K562 (cell line): Measurements from ENCODE around the gene APLNR. TPM values are rescaled to one million over a fixed set of nuclear protein-coding genes. Genes with fewer than 3 reads are reported as not detected.

ENCODE experiments used
- CBX5 ChIP-seq: IDR thresholded peaks from 2 replicates; pipeline ENCODE4 v1.6.1; 2014; ENCODE audit warnings: low read depth, borderline replicate concordance
- CLOCK ChIP-seq: fragments of 250-450 bp; sonication (Bioruptor Pico); IDR thresholded peaks from 2 replicates; pipeline ENCODE4 v1.4.0; 2020; ENCODE audit warnings: mild to moderate bottlenecking, moderate library complexity, borderline replicate concordance
- FOXK2 ChIP-seq, 2 experiments: fragments of 450-650 bp; IDR thresholded peaks in 1 of 2; conservative IDR thresholded peaks in 1 of 2; 2 replicates each; pipeline ENCODE4 v1.6.1; 2016; ENCODE audit warnings: low read depth in 2 of 2, mild to moderate bottlenecking in 1 of 2
- L3MBTL2 ChIP-seq: fragments of 450-650 bp; IDR thresholded peaks from 2 replicates; pipeline ENCODE4 v1.6.1; 2016; ENCODE audit warnings: mild to moderate bottlenecking, moderate library complexity
- NFIX ChIP-seq: fragments of 250-450 bp; sonication (Bioruptor Pico); IDR thresholded peaks from 2 replicates; pipeline ENCODE4 v1.4.0; 2020; ENCODE audit warnings: low read depth, mild to moderate bottlenecking, moderate library complexity
- NR2F6 ChIP-seq: fragments of 450-650 bp; formaldehyde crosslinking; IDR thresholded peaks from 2 replicates; pipeline ENCODE4 v1.4.0; 2020; ENCODE audit warnings: mild to moderate bottlenecking
- POLR2G ChIP-seq: fragments of 200-400 bp; formaldehyde crosslinking; IDR thresholded peaks from 2 replicates; pipeline ENCODE4 v1.6.1; 2017; ENCODE audit warnings: low read depth, mild to moderate bottlenecking, antibody characterized with exemption, low read length, moderate library complexity
- RNF2 ChIP-seq: sonication (generic); IDR thresholded peaks from 2 replicates; pipeline ENCODE4 v1.6.1; 2016
- SETDB1 ChIP-seq: IDR thresholded peaks from one replicate; pipeline ENCODE4 v1.6.1; 2012; ENCODE audit warnings: low read length, control low read depth, inconsistent platforms
- SMARCA4 ChIP-seq: fragments of 450-650 bp; IDR thresholded peaks from 2 replicates; pipeline ENCODE4 v1.6.1; 2016
- SP2 ChIP-seq: IDR thresholded peaks from 2 replicates; pipeline ENCODE4 v1.6.1; 2011; ENCODE audit warnings: mild to moderate bottlenecking, low read depth, low read length, moderate library complexity; ENCODE audit not compliant: poor library complexity, severe bottlenecking; ENCODE audit errors: extremely low read depth
- SPI1 ChIP-seq: IDR thresholded peaks from 2 replicates; pipeline ENCODE4 v1.6.1; 2011; ENCODE audit warnings: low read depth, low read length, control low read depth, borderline replicate concordance
- THAP7 ChIP-seq: fragments of 250-450 bp; sonication (Bioruptor Pico); IDR thresholded peaks from 2 replicates; pipeline ENCODE4 v1.5.0; 2021
- ZBTB1 ChIP-seq: sonication (generic); formaldehyde crosslinking; IDR thresholded peaks from 2 replicates; pipeline ENCODE4 v1.8.1; 2023; ENCODE audit warnings: missing genetic modification reagents, low read depth, mild to moderate bottlenecking, borderline replicate concordance
- ZBTB5 ChIP-seq: fragments of 450-650 bp; IDR thresholded peaks from 2 replicates; pipeline ENCODE4 v1.6.1; 2017; ENCODE audit warnings: antibody characterized with exemption
- ZNF512 ChIP-seq: IDR thresholded peaks from 2 replicates; pipeline ENCODE4 v1.6.1; 2016; ENCODE audit warnings: missing genetic modification characterization, missing compliant biosample characterization
- polyA plus RNA-seq, 8 experiments: library from polyadenylated mRNA; depleted of rRNA in 4 of 8; stranded (reverse) in 5 of 8; unstranded in 3 of 8; fragments of >200 nt; fragmentation: Nextera tagmentation in 2 of 8; fragmentation: Illumina TruSeq in 1 of 8; extraction: Ambion mirVana in 2 of 8; extraction: Trizol in 1 of 8; gene quantifications; 2 replicates each; pipeline versions ENCODE4 v1.2.1 to v1.2.3, GENCODE V29; 2011 to 2014; ENCODE audit warnings: inconsistent platforms in 1 of 8, missing spikeins in 1 of 8
- total RNA-seq, 7 experiments: library from RNA; depleted of rRNA in 6 of 7; stranded (reverse); fragments of >200 nt in 6 of 7; fragmentation: Illumina TruSeq in 2 of 7; extraction: Trizol in 2 of 7; gene quantifications; 2 replicates each; pipeline versions ENCODE4 v1.2.1 to v1.2.3, GENCODE V29; 2011 to 2021; ENCODE audit warnings: low replicate concordance in 1 of 7
- TF ChIP-seq, protein P1 (sequence below): sonication (generic); formaldehyde crosslinking; IDR thresholded peaks from 2 replicates; pipeline ENCODE4 v1.4.0; 2020; ENCODE audit warnings: mild to moderate bottlenecking, missing genetic modification reagents

Gene APLNR
- total and polyA plus RNA-seq, 9 of the 15 experiments (the other 6 are each of a cell fraction or from before 2014, with no cell fraction given), result 0.15 to 2.0 (median 0.65) TPM

GRCh38 chr11:57248780-57249383 lies 11.8 kb upstream of the APLNR start (continued):
- TF ChIP-seq SPI1 (no peak), CBX5 (no peak), SETDB1 (no peak), SMARCA4 (no peak), CLOCK (CRISPR knock-in tag) (no peak), RNF2 (no peak), NR2F6 (no peak), ZBTB1 (CRISPR knock-in tag) (no peak), FOXK2 (conservative IDR thresholded peaks at IDR 0.05 in 1 of 2, IDR thresholded peaks at IDR 0.05 in 1 of 2; ENCODE audit: low read depth in 2 of 2) (no peak), SP2 (no peak), ZNF512 (no peak), POLR2G (no peak), NFIX (CRISPR knock-in tag) (no peak), ZBTB5 (no peak), L3MBTL2 (no peak), THAP7 (CRISPR knock-in tag) (no peak)
- TF ChIP-seq, protein P1, sequence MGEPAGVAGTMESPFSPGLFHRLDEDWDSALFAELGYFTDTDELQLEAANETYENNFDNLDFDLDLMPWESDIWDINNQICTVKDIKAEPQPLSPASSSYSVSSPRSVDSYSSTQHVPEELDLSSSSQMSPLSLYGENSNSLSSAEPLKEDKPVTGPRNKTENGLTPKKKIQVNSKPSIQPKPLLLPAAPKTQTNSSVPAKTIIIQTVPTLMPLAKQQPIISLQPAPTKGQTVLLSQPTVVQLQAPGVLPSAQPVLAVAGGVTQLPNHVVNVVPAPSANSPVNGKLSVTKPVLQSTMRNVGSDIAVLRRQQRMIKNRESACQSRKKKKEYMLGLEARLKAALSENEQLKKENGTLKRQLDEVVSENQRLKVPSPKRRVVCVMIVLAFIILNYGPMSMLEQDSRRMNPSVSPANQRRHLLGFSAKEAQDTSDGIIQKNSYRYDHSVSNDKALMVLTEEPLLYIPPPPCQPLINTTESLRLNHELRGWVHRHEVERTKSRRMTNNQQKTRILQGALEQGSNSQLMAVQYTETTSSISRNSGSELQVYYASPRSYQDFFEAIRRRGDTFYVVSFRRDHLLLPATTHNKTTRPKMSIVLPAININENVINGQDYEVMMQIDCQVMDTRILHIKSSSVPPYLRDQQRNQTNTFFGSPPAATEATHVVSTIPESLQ (CRISPR knock-in tag), result no peak
